ENCODE results near the gene SEMA4B. TPM values are rescaled to one million over a fixed set of nuclear protein-coding genes. Genes with fewer than 3 reads are reported as not detected.

SEMA4B gene
- total and polyA plus RNA-seq, 2 experiments from 2014 or later: 16.7 to 48.2 TPM

DNA sequence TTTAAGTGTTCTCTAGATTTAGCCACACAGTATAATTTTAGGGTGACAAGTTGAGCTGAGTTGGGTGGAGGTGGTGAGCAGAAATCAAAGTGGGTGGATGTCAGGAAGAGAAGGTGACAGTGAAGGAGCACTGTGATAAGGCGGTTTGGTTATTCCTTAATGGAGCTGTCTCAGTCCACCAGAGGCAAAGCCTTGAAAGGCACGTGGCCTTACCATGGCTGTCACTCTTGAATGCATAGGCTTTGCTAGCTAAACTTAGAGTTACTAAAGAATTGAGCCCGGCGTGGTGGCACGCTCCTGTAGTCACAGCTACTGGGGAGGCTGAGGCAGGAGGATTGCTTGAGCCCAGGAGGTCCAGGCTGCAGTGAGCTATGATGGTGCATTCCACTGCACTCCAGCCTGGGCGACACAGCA is 47.7 kb downstream of the SEMA4B start:
- Histone ChIP-seq H3K4me2 (peak overlapping the region; percentile 89; the same call in 1 of the 2 replicates), H3K27ac (ENCODE audit: low read depth) (no peak overlapping the region), H3K9me2 (ENCODE audit: insufficient read depth) (no peaks in the 10 kb centered on the region), H4K20me1 (replicated peaks; ENCODE audit: insufficient read depth) (no peaks in the 10 kb centered on the region), H3K4me3 (peak overlapping the region; percentile 77), H2AFZ (no peak overlapping the region), H3K79me2 (replicated peaks; ENCODE audit: insufficient read depth) (no peaks in the 10 kb centered on the region), H3K4me1 (ENCODE audit: insufficient read depth) (no peaks in the 10 kb centered on the region), H3K27me3 (ENCODE audit: insufficient read depth) (no peaks in the 10 kb centered on the region; the same call in 1 of the 2 replicates), H3K36me3 (ENCODE audit: insufficient read depth) (no peaks in the 10 kb centered on the region), H3F3A (replicated peaks; ENCODE audit: low read depth) (0 out of 2 replicates have a peak, but pooled peaks cover 4% of the 10 kb centered on the region)
- ATAC-seq: no peak
- no peak for TF ChIP-seq CREB1 (CRISPR knock-in tag; IDR thresholded peaks at IDR 0.05; ENCODE audit: low read depth)
- no peak for TF ChIP-seq STAT1 (IDR thresholded peaks at IDR 0.05; ENCODE audit: unreplicated experiment)
- TF ChIP-seq, protein P1, sequence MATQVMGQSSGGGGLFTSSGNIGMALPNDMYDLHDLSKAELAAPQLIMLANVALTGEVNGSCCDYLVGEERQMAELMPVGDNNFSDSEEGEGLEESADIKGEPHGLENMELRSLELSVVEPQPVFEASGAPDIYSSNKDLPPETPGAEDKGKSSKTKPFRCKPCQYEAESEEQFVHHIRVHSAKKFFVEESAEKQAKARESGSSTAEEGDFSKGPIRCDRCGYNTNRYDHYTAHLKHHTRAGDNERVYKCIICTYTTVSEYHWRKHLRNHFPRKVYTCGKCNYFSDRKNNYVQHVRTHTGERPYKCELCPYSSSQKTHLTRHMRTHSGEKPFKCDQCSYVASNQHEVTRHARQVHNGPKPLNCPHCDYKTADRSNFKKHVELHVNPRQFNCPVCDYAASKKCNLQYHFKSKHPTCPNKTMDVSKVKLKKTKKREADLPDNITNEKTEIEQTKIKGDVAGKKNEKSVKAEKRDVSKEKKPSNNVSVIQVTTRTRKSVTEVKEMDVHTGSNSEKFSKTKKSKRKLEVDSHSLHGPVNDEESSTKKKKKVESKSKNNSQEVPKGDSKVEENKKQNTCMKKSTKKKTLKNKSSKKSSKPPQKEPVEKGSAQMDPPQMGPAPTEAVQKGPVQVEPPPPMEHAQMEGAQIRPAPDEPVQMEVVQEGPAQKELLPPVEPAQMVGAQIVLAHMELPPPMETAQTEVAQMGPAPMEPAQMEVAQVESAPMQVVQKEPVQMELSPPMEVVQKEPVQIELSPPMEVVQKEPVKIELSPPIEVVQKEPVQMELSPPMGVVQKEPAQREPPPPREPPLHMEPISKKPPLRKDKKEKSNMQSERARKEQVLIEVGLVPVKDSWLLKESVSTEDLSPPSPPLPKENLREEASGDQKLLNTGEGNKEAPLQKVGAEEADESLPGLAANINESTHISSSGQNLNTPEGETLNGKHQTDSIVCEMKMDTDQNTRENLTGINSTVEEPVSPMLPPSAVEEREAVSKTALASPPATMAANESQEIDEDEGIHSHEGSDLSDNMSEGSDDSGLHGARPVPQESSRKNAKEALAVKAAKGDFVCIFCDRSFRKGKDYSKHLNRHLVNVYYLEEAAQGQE (IDR thresholded peaks at IDR 0.05; ENCODE audit: unreplicated experiment): no peak
- TF ChIP-seq, protein P2, sequence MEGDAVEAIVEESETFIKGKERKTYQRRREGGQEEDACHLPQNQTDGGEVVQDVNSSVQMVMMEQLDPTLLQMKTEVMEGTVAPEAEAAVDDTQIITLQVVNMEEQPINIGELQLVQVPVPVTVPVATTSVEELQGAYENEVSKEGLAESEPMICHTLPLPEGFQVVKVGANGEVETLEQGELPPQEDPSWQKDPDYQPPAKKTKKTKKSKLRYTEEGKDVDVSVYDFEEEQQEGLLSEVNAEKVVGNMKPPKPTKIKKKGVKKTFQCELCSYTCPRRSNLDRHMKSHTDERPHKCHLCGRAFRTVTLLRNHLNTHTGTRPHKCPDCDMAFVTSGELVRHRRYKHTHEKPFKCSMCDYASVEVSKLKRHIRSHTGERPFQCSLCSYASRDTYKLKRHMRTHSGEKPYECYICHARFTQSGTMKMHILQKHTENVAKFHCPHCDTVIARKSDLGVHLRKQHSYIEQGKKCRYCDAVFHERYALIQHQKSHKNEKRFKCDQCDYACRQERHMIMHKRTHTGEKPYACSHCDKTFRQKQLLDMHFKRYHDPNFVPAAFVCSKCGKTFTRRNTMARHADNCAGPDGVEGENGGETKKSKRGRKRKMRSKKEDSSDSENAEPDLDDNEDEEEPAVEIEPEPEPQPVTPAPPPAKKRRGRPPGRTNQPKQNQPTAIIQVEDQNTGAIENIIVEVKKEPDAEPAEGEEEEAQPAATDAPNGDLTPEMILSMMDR (conservative IDR thresholded peaks at IDR 0.05; ENCODE audit: low read depth in 2 of 2): no peak
- TF ChIP-seq ZNF114 (CRISPR knock-in tag; IDR thresholded peaks at IDR 0.05): no peak
- TF ChIP-seq ZNF331 (CRISPR knock-in tag; IDR thresholded peaks at IDR 0.05; ENCODE audit: low read depth): no peak
- no peak for TF ChIP-seq EZH2phosphoT487 (IDR thresholded peaks at IDR 0.05; ENCODE audit: unreplicated experiment)
- no peak for TF ChIP-seq POLR2AphosphoS5 (IDR thresholded peaks at IDR 0.05; ENCODE audit: low read depth)
- TF ChIP-seq, protein P3, sequence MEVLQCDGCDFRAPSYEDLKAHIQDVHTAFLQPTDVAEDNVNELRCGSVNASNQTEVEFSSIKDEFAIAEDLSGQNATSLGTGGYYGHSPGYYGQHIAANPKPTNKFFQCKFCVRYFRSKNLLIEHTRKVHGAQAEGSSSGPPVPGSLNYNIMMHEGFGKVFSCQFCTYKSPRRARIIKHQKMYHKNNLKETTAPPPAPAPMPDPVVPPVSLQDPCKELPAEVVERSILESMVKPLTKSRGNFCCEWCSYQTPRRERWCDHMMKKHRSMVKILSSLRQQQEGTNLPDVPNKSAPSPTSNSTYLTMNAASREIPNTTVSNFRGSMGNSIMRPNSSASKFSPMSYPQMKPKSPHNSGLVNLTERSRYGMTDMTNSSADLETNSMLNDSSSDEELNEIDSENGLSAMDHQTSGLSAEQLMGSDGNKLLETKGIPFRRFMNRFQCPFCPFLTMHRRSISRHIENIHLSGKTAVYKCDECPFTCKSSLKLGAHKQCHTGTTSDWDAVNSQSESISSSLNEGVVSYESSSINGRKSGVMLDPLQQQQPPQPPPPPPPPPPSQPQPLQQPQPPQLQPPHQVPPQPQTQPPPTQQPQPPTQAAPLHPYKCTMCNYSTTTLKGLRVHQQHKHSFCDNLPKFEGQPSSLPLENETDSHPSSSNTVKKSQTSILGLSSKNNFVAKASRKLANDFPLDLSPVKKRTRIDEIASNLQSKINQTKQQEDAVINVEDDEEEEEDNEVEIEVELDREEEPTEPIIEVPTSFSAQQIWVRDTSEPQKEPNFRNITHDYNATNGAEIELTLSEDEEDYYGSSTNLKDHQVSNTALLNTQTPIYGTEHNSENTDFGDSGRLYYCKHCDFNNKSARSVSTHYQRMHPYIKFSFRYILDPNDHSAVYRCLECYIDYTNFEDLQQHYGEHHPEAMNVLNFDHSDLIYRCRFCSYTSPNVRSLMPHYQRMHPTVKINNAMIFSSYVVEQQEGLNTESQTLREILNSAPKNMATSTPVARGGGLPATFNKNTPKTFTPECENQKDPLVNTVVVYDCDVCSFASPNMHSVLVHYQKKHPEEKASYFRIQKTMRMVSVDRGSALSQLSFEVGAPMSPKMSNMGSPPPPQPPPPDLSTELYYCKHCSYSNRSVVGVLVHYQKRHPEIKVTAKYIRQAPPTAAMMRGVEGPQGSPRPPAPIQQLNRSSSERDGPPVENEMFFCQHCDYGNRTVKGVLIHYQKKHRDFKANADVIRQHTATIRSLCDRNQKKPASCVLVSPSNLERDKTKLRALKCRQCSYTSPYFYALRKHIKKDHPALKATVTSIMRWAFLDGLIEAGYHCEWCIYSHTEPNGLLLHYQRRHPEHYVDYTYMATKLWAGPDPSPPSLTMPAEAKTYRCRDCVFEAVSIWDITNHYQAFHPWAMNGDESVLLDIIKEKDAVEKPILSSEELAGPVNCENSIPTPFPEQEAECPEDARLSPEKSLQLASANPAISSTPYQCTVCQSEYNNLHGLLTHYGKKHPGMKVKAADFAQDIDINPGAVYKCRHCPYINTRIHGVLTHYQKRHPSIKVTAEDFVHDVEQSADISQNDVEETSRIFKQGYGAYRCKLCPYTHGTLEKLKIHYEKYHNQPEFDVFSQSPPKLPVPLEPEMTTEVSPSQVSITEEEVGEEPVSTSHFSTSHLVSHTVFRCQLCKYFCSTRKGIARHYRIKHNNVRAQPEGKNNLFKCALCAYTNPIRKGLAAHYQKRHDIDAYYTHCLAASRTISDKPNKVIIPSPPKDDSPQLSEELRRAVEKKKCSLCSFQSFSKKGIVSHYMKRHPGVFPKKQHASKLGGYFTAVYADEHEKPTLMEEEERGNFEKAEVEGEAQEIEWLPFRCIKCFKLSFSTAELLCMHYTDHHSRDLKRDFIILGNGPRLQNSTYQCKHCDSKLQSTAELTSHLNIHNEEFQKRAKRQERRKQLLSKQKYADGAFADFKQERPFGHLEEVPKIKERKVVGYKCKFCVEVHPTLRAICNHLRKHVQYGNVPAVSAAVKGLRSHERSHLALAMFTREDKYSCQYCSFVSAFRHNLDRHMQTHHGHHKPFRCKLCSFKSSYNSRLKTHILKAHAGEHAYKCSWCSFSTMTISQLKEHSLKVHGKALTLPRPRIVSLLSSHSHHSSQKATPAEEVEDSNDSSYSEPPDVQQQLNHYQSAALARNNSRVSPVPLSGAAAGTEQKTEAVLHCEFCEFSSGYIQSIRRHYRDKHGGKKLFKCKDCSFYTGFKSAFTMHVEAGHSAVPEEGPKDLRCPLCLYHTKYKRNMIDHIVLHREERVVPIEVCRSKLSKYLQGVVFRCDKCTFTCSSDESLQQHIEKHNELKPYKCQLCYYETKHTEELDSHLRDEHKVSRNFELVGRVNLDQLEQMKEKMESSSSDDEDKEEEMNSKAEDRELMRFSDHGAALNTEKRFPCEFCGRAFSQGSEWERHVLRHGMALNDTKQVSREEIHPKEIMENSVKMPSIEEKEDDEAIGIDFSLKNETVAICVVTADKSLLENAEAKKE (CRISPR knock-in tag; IDR thresholded peaks at IDR 0.05): no peak
- TF ChIP-seq JUNB (IDR thresholded peaks at IDR 0.05; ENCODE audit: unreplicated experiment): no peak
- TF ChIP-seq, protein P4, sequence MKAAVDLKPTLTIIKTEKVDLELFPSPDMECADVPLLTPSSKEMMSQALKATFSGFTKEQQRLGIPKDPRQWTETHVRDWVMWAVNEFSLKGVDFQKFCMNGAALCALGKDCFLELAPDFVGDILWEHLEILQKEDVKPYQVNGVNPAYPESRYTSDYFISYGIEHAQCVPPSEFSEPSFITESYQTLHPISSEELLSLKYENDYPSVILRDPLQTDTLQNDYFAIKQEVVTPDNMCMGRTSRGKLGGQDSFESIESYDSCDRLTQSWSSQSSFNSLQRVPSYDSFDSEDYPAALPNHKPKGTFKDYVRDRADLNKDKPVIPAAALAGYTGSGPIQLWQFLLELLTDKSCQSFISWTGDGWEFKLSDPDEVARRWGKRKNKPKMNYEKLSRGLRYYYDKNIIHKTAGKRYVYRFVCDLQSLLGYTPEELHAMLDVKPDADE (IDR thresholded peaks at IDR 0.05): no peak
- no peak for TF ChIP-seq EZH2 (IDR thresholded peaks at IDR 0.05; ENCODE audit: low read depth, unreplicated experiment)
- Mint-ChIP-seq H3K4me3 (peak overlapping the region; percentile 73), H3K27ac (no peak overlapping the region), H3K9me3 (no peaks in the 10 kb centered on the region), H3K36me3 (ENCODE audit: low read depth) (no peaks in the 10 kb centered on the region; the same call in 2 of the 3 replicates), H3K4me1 (peaks cover 3% of the 10 kb centered on the region; the same call in 2 of the 3 replicates), H3K27me3 (ENCODE audit: insufficient read depth, low read depth, poor library complexity) (peaks cover 8% of the 10 kb centered on the region)
- DNase-seq (ENCODE audit: low spot score): peak; percentile 21

Measured in GM23338 (cell line).